Activated T-cell treated with anti-CD3 and anti-CD28 coated beads for 4 hours (primary cell): ENCODE results near the gene C5.
"Not testable (repeated sequence)": the region's sequence is repeated elsewhere in the genome, so short reads cannot be mapped to it uniquely, and the experiment has no call there.

Source experiments
- DNase-seq: peaks from one replicate; pipeline ENCODE4 v3.0.0-alpha.2; 2020

Gene C5

DNA sequence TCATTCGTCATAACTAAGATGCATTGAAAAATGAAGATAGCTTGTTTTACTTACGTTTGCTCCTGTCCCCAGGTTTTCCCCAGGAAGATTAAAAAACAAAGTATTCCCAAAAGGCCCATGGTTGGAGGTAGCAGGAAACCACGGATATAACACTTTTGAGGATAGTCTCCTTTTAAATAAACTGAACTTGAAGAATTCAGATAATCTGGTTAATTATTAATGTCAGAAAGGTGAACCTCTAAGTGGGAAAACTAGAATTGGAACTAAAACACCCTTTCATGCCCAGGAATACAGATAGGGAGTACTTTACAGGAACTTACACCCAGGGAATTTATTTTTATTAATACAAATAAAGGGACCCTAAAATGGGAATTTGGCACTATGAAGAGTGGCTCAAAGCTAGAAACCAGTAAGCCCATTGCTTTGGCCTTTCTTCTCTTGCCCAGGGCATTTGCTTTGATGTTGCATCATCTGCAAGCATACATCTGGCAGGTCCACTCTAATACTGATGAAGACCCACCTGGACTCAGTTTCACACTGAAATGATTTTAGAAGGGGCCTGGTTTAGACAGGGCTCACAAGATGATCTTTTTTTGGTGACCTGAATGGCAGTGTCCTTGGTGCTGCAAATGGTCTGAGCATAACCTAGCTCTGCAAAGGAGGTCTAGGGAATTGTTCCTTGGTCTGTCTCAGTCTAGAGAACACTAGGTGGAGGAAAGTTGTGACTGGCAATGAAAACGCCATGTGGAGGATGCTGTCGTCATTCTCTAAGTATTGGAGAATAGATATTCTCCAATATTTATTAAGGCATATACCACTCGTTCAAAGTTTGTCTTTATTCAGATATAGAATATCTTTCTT is at the start of gene C5:
Gene C5, minus strand, starts transcription at position 148 of the 861 bp plus-strand sequence. Its CDS starts 29 bp downstream, at position 119.
- DNase-seq, result no peak

DNA sequence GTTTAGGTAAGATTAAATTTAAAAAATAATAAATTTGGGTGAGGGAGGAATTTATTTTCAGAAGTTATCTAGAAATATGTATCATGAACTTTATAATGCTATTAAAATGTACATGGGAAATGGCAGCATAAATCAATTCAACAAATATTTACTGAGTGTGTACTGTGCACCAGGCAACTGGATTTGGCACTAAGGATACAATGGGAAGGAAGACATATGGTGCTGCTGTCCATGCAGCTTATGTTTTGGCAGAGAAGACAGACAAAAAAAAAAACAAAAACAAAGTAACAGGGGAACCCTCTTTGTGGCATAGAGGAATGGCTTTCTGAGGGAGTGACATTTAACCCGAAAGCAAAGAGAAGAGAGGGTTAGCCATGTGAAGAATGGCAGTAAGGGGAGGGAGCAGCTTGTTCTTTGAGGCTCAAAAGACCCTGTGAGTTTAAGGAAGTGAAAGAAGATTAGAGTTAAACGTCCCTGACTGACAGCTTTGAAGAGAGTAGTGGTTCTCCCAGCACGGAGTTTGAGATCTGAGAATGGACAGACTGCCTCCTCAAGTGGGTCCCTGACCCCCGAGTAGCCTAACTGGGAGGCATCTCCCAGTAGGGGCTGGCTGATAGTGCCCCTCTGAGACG is 48.6 kb upstream of the C5 start:
- DNase-seq, result no peak

DNA sequence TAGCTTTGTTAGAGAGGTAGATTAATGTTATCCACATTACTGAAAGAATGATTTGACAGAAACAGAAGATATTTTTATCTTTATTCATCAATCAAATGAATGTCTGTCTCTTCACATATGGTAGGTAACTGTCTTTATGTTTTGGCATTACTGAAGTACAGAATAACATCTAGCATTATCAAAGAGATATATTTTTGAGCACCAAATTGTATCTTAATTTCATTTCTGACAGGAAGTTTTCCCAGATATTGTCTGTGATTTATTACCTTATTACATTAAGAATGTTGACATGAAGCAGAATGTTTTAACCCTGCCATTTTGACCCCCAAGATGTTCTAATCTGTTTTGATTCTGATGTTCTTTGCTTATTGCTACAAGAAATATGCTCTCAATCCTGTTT is 45.0 kb upstream of the C5 start:
- DNase-seq, result no peak

DNA sequence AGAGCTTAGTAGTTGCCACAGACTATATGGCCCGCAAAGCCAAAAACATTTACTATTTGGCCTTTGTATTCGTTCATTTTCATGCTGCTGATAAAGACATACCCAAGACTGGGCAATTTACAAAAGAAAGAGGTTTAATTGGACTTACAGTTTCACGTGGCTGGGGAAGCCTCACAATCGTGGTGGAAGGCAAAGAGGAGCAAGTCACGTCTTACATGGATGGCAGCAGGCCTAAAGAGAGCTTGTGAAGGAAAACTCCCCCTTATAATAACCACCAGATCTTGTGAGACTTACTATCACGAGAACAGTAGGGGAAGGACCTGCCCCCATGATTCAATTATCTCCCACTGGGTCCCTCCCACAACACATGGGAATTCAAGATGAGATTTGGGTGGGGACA is 40.7 kb upstream of the C5 start:
- not testable (repeated sequence) for DNase-seq

DNA sequence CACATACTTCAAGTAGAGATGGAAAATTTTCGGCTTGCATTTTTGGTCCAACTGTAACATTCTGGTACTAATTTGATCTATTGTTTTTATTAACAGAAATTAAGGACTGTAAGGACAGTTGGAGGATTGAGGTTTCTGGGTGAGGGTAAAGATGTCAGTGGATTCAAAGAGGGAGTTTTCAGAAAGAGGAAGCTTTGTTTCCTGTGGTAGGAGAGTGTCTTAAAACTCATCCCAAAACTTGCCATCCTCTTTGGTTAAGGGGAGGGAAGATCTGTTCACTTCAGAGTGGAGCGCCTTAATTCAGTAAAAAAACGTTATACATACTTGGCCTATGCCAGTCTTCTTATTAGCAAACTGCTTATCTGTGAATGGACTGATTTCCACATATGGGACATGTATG is 38.5 kb upstream of the C5 start:
- no peak for DNase-seq

DNA sequence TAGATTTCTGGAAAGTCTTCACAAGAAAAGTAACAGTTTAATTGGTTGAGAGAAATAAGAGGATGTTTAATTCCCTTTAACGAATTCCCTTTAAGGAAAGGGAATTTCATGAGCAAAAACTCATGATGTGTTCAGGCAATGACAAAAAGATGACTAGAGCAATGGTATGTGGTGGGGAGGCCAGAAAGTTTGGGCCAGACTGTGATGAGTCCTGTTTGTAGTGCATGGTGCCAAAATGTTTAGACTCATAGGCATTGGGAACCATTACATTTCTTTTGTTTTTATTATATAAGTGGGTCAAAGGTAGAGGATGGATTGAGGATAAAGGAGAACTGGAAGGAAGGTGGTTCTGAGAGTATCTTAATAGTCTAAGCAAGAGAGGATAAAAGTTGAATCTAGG is 35.6 kb upstream of the C5 start:
- DNase-seq, result no peak

DNA sequence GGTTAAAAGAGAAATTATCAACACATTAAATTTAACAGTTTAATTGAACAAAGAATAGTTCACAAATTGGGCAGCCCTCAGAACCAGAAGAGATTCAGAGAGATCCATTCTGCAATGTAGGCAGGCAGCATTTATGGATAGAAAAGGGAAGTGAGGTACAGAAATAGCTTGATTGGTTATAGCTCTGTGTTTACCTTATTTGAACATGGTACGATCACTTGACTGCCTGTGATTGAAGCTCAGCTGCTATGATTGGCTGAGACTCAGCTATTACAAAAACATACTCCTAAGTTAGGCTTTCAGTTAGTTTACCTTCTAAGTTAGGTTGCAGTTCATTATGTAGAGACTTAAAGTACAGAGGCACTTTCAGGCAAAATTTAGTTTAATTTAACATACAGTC is 32.0 kb upstream of the C5 start:
- no peak for DNase-seq

DNA sequence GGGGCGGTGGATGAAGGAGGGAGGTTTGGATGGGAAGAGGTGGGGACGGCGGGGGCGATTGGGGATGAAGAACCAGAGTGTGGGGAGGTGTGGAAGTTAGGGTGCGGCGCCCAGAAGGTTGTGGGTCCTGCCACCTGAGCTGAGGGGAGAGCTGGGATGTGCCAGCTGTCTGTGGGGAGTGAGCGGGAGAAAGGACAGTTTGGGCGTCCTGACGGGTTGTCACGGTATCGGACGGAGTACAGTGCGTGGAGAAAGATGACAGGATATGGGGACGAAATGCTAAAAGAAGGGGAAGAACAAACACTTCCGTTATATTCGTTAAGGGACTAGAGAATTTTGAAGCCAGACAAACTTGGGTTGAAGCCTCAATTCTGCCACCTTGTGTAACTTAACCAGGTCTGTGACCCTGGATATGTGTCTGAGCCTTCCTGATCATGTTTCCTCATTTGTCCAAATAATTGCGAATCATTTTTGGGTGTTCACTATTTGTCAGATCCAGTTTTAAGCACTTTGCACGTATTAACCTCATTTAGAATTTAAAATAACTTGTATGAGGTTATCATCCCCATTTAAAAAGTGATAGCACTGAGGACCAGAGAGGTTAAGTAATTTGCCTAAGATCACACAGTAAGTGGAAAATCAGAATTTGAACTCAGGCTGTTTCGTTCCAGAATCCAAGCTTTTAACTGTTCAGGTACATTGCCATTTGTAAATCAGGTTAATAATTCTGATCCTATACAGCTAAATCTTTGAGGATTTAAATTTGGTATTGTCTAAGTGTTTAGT is 25.4 kb upstream of the C5 start:
- DNase-seq, result no peak

DNA sequence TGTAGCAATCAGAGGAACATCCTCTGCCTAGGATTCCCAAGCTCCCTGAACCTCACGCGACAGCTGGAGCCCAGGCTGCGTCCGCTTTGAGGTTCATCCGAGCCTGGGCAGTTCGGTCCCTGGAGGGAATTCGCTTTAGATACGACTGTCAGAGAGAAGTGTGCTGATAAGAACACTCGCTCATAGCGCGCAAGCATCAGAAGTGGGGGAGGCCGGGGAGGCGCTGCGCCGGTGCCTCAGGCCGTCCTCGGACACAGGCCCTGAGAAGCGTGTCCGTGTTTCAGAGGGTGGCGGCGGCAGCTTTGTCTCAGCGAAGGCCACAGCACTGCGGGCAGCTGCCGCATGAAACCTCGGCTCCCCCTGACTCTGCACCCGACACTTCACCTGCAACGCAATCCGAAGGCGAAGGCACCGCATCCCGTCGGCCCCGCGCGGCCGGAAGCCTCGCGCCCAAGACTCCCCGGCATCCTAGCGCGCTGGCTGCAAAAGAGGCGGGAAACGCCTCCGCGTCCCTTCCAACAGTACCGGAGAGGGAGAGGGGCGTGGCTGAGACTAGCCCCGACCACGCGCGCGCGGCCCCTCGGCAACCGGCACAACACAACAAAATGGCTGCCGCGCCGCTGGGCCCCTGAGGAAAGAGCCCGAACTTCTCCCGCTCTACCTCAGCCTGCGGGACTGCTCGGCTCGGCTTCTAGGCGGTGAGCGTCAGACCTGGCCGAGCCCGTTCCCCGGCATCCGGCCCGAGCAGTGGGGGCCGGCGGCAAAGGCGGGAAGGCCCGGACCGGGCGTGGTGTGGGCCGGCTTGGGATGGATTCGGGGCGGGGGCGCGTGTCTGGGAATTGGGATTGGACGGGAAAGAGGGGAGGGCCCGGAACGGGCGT is 24.5 kb upstream of the C5 start, which contains the start of gene CNTRL:
Gene CNTRL, plus strand, starts transcription at position 586 of the 881 bp plus-strand sequence. CDS start 13,372 bp downstream, outside the sequence.
- DNase-seq, result peak; percentile 75

DNA sequence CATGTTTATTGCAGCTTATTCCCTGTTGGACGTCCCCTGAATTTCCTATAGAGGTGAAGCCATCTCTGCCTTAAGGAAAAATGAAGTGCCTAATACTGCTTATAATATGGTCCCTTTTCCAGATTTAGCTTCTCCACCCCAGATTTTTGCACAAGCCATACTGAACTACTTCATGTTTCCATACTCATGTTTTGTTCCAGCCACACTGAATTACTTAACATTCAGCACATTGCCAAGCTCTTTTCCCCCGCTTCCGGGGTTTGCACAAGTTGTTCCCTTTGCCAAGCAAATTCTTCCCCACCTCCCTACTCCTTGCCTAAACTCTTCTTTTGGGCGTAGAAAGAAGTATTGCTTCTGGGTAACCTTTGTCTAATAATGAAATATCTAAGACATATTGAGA is 23.0 kb upstream of the C5 start:
- DNase-seq, result no peak

DNA sequence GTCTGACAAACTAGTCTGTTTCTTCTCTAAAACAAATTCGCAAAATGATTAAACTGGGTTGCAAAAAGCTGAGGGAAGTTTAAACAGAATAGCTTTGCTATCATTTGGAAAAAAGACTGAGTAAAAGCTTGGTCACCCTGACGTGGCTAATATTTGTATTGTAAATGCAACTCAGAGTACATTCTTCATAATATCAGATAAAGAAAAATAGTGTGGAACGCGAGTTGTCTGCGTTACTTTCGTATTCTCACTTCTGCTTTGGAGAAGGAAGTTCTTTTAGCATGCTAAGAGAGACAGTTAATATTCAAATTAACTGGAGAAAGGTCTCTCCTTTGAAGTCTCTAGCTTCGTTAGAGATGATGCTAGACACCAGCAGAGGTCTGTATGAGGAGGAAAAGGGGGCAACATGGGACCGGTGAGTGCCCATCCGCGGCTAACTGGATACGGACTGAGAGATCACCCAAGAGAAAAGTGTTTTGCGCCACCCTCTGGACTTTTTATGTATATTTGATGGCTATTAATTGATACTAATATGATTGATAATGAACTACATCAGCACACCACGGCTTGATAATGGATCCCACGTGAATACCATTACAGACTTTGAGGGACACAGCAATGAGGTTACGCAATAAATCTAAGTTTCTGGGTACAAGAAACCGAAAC is 21.8 kb upstream of the C5 start:
- no peak for DNase-seq

DNA sequence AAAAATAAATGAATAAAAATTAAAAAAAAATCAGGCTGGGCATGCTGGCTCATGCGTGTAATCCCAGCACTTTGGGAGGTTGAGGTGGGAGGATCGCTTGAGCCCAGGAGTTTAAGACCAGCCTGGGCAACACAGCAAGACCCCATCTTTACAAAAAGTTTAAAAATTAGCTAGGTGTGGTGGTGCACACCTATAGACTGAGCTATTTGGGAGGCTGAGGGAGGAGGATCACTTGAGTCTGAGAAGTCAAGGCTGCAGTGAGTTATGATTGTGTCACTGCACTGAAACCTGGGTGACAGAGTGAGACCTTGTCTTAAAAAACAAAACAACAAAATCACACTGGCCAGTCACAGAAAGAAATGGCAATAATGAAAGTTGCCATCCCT is 21.3 kb upstream of the C5 start:
- no peak for DNase-seq

DNA sequence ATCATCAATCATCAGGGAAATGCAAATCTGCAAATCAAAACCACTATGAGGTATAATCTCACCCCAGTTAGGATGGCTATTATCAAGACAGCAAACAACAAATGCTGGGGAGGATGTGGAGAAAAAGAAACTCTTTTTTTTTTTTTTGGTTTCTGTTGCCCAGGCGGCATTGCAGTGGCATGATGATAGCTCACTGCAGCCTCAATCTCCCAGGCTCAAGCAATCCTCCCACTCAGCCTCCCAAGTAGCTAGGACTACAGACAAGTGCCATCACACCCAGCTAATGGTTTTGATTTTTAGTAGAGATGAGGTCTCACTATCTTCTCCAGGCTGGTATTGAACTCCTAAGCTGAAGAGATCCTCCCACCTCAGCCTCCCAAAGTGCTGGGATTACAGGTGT is 19.3 kb upstream of the C5 start:
- no peak for DNase-seq

DNA sequence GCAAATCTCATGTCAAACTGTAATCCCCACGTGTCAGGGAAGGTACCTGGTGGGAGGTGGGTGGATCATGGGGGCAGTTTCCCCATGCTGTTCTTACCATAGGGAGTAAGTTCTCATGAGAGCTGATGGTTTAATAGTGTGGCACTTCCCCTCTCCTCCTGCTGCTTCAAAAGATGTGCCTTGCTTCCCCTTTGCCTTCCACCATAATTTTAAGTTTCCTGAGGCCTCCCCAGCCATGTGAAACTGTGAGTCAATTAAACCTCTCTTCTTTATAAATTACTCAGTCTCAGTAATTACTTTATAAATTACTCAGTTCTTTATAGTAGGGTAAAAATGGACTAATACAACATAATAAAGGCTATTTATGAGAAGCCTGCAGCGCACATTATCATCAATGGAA is 17.6 kb upstream of the C5 start:
- no peak for DNase-seq

DNA sequence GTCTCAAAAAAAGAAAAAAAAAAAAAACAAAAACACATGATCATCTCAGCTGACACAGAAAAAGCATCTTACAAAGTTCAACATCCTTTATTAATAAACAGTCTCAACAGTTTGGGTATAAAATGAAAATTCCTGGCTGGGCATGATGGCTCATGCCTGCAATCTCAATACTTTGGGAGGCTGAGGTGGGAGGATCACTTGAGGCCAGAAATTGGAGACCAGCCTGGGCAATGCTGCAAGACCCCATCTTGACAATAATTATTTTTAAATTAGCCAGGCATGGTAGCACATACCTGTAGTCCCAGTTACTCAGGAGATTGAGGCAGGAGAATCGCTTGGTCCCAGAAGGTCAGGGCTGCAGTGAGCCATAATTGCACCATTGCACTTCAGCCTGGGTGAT is 16.8 kb upstream of the C5 start:
- no peak for DNase-seq

DNA sequence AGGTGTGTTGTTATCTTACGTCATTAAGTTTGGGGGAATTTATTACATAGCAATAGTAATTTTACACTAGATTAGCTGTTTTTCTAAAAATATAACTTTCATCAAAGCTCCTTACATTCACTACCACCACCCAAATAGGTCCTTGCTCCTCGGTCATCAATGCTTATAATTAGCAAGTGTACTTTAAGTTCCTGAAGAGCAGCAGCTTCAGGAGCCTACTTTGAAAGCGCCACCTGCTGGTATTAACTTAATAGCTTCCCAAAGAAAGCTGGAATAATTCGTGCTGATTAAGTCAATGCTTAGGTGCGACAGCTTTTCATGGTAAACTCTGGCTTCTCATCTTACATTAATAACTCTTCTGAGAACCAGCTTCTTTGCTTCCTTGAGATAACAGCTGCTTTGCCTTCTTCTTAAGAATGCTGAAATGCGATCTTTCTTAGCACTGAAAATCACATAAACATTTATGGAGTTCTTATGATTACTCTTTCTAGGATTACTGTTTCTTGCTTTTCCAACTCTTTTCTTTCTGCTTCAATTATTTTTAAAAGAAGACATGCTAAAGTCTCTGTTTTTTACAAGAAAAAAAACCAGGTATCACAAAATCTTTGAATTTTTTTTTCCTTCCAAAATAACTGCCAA is 10.0 kb upstream of the C5 start:
- DNase-seq, result peak; percentile 22

DNA sequence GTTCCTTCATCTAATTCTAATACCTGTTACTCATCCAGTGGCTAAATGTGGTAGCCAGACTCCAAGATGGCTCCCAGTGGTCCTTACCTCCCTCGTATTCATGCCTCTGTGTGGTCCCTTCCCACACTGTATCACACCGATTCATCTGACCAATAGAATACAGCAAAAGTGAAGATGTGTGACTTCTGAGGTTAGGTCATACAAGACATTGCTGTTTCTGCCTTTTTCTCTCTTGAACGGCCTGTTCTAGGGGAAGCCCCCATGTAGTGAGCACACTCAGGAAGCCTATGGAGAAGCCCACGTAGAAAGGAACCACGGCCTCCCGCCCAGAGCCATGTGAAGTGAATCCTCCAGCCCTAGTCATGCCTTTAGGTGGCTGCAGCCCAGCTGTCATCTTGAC is 9.4 kb upstream of the C5 start:
- no peak for DNase-seq

DNA sequence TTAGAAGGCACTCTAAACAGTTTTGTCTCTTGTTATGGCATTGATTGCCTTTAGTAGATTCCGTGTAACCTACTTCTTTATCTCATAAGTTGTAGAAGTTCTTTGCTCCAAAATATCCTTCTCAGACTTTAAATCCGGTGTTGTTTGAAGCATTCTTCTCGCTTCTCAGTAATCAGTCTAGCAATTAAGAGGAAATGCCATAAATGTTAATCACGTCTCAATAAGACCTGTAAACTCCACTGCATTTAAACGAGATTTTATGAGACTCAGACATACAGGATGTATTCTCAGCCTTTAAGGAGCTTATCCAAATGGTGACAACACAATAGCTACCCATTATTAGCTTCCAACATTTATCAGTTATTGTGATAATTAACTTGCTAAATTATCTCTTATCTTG is 7.7 kb upstream of the C5 start:
- DNase-seq, result no peak

DNA sequence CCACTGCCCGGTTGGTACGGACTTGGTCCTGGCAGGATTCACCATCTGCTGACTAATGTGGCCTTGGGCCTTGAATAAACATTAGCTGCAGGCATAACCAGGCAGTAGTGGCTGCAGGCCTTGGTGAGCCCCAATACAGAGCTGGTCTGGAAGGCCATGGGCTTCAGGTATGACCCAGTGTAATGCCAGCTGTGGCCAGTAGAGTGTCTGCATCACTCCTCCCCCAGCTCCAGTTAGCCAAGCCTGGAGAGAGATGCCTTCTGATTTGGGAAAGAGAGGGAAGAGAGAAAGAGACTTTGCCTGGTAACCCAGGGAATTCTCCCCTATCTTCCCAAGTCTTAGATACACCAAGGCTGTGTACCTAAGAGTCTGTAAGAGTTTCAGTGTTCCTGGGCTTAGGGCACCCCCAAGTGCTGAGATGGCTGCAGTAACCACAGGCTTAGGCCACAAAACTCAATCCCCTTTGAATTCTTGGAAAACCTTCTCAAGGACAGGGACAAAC is 5.6 kb upstream of the C5 start:
- DNase-seq, result no peak

DNA sequence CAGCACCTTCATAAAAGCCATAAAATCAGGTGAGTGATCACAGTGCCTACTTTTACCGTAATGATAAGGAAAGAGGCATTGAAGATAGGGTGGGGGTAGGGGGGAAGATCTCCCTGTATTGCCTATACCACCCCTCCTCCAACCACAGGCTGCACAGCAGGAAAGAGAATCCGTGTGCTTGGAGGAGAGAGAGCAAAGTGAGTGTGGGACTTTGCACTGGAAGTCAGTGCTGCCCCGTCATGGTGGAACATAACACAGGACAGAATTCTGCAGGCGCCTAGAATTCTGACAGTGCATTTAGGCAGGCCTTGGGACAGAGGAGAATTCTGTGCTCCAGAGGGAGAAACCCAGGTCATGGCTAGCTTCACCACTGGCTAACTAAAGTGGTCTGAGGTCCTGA is 3.5 kb upstream of the C5 start:
- no peak for DNase-seq

DNA sequence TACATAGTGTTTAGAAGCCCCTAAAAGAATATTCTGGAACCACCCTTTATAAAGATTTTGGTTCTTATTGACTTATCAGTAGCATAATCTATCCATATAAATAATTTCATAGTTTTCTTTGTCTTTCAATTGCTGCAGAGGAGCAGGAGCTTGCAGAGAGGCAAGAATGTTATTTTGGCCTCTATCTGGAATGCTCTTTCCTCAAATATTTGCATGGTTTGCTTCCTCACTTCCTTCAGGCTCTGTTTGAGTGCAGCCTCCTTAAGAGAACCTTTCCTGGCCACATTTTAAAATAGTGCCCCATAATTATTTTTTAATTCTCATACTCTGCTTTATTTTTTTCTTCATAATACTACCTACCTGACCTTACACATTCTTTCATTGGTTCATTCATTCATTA is 1.5 kb downstream of the C5 start:
- DNase-seq, result no peak
